GM19452 (cell line): ENCODE data around the gene MROH7.

Experiments used
- ATAC-seq: cut with Tn5 transposase; IDR thresholded peaks from one replicate; pipeline ENCODE4 v1.9.1; 2021; ENCODE audit not compliant: unreplicated experiment

Gene MROH7

GRCh38 chr1:54640863-54641836 is at the start of gene MROH7:
Gene MROH7, plus strand, starts transcription at chr1:54641786. Its CDS starts 11,141 bp downstream, at chr1:54652927.
- no peak for ATAC-seq

- no peak for ATAC-seq
Observed at GRCh38 chr1:54593571-54594160, 47.9 kb upstream of the MROH7 start.

- no peak for ATAC-seq
Observed at GRCh38 chr1:54594463-54594862, 47.1 kb upstream of the MROH7 start.

GRCh38 chr1:54595956-54596498 is 45.6 kb upstream of the MROH7 start:
- no peak for ATAC-seq

- no peak for ATAC-seq
Observed at GRCh38 chr1:54596756-54597155, 44.8 kb upstream of the MROH7 start.

GRCh38 chr1:54597455-54598030 is 44.0 kb upstream of the MROH7 start:
- ATAC-seq = no peak

DNA sequence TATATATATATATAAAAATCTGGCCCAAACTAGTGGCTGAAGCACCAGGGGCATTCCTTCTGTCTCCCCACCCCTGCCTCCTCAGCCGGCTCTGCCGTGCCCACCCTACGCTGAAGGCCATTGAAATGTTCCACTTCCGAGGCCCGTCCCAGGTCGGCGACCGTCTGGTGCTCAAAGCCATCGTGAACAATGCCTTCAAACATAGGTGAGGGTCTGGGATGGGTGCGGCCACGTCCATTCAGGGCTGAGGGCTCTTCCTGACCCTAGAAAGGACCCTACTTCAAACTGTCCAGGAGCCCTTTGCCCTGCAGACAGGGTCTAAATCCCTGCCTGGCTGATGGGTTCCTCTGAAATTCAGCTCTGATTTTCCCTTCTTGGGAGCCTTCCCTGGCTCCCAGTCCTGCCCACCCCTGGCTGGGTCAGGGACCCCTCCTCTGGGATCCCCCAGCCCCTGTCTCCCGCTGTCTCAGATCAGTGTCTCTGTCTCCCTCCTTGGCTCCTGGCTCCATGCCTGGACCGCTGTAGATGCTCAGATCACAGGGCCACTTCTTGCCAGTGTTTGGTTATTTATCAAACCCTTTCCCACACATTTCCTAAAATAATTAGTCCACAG is 42.3 kb upstream of the MROH7 start:
- no peak for ATAC-seq

DNA sequence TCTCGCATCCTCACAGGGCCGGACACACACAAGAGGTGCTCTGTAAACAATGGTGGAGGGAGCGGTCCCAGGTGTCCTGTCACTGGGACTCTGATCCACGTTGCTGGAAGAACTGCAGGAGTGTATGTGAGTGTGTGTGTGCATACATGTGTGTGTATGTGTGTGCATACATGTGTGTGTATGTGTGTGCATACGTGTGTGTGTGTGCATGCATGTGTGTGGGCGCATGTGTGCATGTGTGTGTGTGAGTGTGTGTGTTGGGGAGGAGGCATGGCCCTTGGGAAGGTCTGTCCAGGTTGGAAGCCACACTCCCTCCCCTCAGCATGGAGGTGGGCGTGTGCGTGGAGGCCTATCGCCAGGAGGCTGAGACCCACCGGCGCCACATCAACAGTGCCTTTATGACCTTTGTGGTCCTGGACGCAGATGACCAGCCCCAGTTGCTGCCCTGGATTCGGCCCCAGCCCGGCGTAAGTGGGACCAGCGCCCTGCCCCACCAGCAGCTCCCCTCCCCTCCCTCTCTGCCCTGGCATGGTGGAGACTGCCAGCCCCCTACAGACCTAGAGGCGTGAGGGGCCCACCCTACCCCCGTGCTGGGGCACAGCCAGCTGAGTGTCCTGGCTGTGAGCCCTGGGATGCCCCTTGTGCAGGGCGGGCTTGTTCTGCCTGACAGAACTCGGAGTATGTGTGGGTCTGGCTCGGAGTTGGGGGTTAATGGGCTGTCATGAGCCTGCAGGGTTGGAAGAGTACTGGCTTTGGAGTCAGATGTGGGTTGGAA is 40.5 kb upstream of the MROH7 start:
- no peak for ATAC-seq

DNA sequence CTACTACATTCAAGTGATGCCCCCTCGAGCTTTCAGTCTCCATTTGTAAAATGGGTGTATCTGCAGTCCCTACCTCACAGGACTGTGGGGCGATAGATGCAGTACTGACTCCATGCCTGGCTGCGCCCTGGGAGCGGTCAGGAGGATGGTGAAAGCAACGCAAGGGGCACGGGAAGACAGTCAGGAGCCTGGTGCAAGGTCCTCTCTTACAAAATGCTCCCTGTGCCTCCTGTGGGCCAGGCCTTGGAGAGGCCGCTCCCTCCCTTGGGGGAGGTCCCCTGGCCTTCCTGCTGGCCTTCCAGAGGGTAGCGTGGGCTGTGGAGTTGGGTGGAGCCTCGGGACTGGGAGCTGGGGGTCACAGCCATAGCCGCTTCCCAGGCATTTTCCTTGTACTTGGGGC is 39.9 kb upstream of the MROH7 start:
- ATAC-seq = no peak

GRCh38 chr1:54602554-54602953 is 39.0 kb upstream of the MROH7 start:
- no peak for ATAC-seq

- no peak for ATAC-seq
Observed at GRCh38 chr1:54603241-54603640, 38.3 kb upstream of the MROH7 start.

DNA sequence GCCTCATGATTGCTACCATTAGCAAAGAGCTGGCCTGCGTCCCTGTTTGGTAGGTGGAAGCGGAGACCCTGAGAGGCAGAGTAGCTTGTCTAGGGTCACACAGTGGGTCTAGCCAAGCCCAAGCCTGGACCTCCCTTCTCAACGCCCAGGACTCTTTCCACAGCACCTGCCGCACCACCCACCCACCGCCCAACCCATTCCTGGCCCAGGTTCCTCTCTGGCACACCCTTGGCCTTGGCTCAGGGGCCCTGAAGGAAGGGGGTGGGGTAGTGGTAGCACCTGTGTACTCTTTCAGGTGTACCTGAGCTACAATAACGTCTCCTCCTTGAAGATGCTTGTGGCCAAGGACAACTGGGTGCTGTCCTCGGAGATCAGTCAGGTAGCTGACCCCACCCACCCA is 37.5 kb upstream of the MROH7 start:
- ATAC-seq = no peak

- no peak for ATAC-seq
Observed at GRCh38 chr1:54604572-54605370, 36.8 kb upstream of the MROH7 start.

- no peak for ATAC-seq
Observed at GRCh38 chr1:54606096-54606989, 35.2 kb upstream of the MROH7 start.

DNA sequence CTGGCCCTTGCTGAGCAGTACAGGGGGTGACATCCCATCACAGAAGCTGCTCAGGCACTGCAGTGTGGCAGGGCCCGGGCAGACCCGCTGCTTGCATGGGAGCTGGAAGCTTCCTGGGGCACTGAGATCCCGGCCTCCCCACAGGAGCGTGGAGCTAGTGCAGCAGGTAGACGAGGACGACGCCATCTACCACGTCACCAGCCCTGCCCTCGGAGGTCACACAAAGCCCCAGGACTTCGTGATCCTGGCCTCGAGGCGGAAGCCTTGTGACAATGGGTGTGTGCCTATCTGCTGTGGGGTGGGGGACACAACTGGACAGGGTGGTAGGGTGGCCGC is 34.6 kb upstream of the MROH7 start:
- no peak for ATAC-seq

- no peak for ATAC-seq
Observed at GRCh38 chr1:54607821-54608565, 33.6 kb upstream of the MROH7 start.

DNA sequence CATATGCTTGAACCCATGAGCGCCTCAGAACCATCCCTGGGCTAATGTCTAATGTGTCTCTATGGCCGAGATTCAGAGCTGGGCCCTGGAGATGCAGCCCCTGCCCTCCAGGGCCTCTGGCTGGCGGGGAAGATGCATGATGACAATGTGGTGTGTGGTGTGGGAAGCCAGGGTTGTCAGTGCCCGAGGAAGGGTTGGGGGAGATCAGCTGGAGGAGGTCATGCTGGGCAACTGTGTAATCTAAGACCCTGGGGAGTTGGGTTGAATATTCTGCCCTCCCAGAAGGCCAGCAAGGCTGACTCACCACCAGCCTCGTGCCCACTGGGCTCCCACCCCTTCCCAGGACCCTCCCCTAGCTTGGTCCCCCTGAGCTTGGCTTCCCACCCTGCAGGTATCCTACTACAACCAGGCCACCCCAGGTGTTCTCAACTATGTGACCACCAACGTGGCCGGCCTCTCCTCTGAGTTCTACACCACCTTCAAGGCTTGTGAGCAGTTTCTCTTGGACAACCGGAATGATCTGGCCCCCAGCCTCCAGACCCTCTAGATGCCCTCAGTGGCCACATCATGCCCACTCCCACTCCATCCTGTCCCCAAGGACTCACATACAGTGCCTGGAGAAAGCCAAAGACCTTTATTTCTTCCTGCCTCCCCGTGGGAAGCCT is 32.9 kb upstream of the MROH7 start:
- no peak for ATAC-seq
